CD4-positive, alpha-beta T cell (primary cell): ENCODE measurements around the gene ARIH1. TPM values are rescaled to one million over a fixed set of nuclear protein-coding genes. Genes with fewer than 3 reads are reported as not detected.
A peak's percentile ranks its signal among the peaks of the same experiment; 100 is the strongest.

Experiments
- ATAC-seq: fragments of 200-7000 bp; cut with Tn5 transposase; one replicate; pipeline ENCODE4 v1.10.0; 2022; ENCODE audit warnings: mild to moderate bottlenecking; ENCODE audit not compliant: poor library complexity
- CTCF ChIA-PET: fragments of 350-600 bp; sonication (Branson Sonifier 250); formaldehyde crosslinking; loops from one replicate; lab custom pipeline; 2021; ENCODE audit warnings: antibody characterized with exemption, inconsistent platforms; lab: Charles Lee
- POLR2A ChIA-PET: fragments of 350-600 bp; sonication (Branson Sonifier 250); formaldehyde crosslinking; loops from one replicate; lab custom pipeline; 2021; ENCODE audit warnings: antibody characterized with exemption, inconsistent platforms; lab: Charles Lee
- DNase-seq, 14 experiments: peaks; one replicate each; pipeline ENCODE4 v3.0.0-alpha.2; 2013 to 2020; ENCODE audit warnings: mixed read lengths in 2 of 14
- H3K27ac ChIP-seq, 2 donors: one replicate each; pipeline versions ENCODE4 v1.5.1 to v1.7.0; 2013; ENCODE audit warnings: low read length in 2 of 2, low read depth in 1 of 2, mild to moderate bottlenecking in 1 of 2
- H3K27me3 ChIP-seq, 2 experiments: 1 replicate in 1 of 2; 2 replicates in 1 of 2; pipeline versions ENCODE4 v1.6.1 to v1.7.0; 2013; ENCODE audit warnings: low read length in 2 of 2, control low read depth in 1 of 2, mild to moderate bottlenecking in 1 of 2, moderate library complexity in 1 of 2; ENCODE audit not compliant: insufficient read depth in 2 of 2, control insufficient read depth in 1 of 2
- H3K36me3 ChIP-seq: one replicate; pipeline ENCODE4 v1.6.1; 2013; ENCODE audit warnings: low read length, control low read depth; ENCODE audit not compliant: insufficient read depth
- H3K4me1 ChIP-seq: one replicate; pipeline ENCODE4 v1.6.1; 2013; ENCODE audit warnings: low read length, control low read depth; ENCODE audit not compliant: insufficient read depth
- H3K4me3 ChIP-seq: one replicate; pipeline ENCODE4 v1.5.1; 2013; ENCODE audit warnings: mild to moderate bottlenecking, low read length, moderate library complexity
- H3K9me3 ChIP-seq, 2 experiments: 1 replicate in 1 of 2; 2 replicates in 1 of 2; pipeline versions ENCODE4 v1.6.1 to v1.7.0; 2013; ENCODE audit warnings: low read length in 2 of 2, mild to moderate bottlenecking in 2 of 2, control low read depth in 1 of 2, moderate library complexity in 1 of 2; ENCODE audit not compliant: control insufficient read depth in 1 of 2, insufficient read depth in 1 of 2
- H3K27ac Mint-ChIP-seq: one replicate; pipeline ENCODE4 v1.8.0; 2020; ENCODE audit warnings: mixed read lengths
- H3K27me3 Mint-ChIP-seq: one replicate; pipeline ENCODE4 v1.8.0; 2021; ENCODE audit warnings: mixed read lengths
- H3K36me3 Mint-ChIP-seq: one replicate; pipeline ENCODE4 v1.8.0; 2021; ENCODE audit warnings: low read depth, mixed read lengths
- H3K4me1 Mint-ChIP-seq: one replicate; pipeline ENCODE4 v1.8.0; 2021; ENCODE audit warnings: low read depth, mixed read lengths
- H3K4me3 Mint-ChIP-seq: one replicate; pipeline ENCODE4 v1.8.0; 2020; ENCODE audit warnings: mild to moderate bottlenecking, mixed read lengths
- H3K9me3 Mint-ChIP-seq: one replicate; pipeline ENCODE4 v1.8.0; 2020; ENCODE audit warnings: mixed read lengths
- CTCF ChIP-seq: fragments of 200-600 bp; IDR thresholded peaks from one replicate; pipeline ENCODE4 v1.8.0; 2022; ENCODE audit warnings: antibody characterized with exemption, mild to moderate bottlenecking
- intact Hi-C, 2 experiments: fragments of 100-400 bp; cut with DNase I in 1 of 2; cut with micrococcal nuclease in 1 of 2; formaldehyde crosslinking; loops; one replicate each; pipeline versions ENCODE4 v1.15.1 to v1.9.0; 2023 to 2025; cut with DNase I, micrococcal nuclease
- total RNA-seq, 174 experiments: library from RNA in 2 of 174; stranded (reverse) in 2 of 174; gene quantifications; one replicate each; pipeline ENCODE4 v1.2.3 and lab custom pipeline; 2021 to 2026

ARIH1 gene
- total RNA-seq, 2 experiments from 2014 or later, result 281 to 283 TPM

- H3K27me3 ChIP-seq, result no peaks in the 10 kb centered on the region
- ChIA-PET POLR2A (interaction anchor here (1.1 to 2.0 kb wide), 2 partner anchors 11 to 157 kb away, joined by 3 to 6 read pairs; partner anchors contain the start of gene HEXA), CTCF (interaction anchor here (1.2 kb wide), 2 partner anchors 60 to 156 kb away, joined by 3 to 7 read pairs; no protein-coding TSS in a partner anchor)
- Mint-ChIP-seq H3K9me3 (no peaks in the 10 kb centered on the region), H3K4me1 (peaks cover 90% of the 10 kb centered on the region), H3K27me3 (no peaks in the 10 kb centered on the region), H3K27ac (no peak overlapping the region), H3K36me3 (peaks cover 8% of the 10 kb centered on the region), H3K4me3 (no peak overlapping the region)
- ATAC-seq (no peak), DNase-seq (peak in 9 of 14 experiments; percentile 4 to 61 (median 21))
- no peak overlapping the region for H3K4me3 ChIP-seq
- H3K4me1 ChIP-seq, result peaks cover 19% of the 10 kb centered on the region
- H3K36me3 ChIP-seq, result no peaks in the 10 kb centered on the region
- no peaks in the 10 kb centered on the region for H3K9me3 ChIP-seq
- H3K27ac ChIP-seq, result no peak overlapping the region
- peak; percentile 77 for TF ChIP-seq CTCF
- intact Hi-C loops, result loop anchor here (5.0 to 10.0 kb wide), 3 partner anchors 56 to 338 kb away; partner anchors contain the start of genes GRAMD2A (in 1 of the 2) and HEXA (in 1 of the 2)
Observed at GRCh38 chr15:72532991-72533601, 59.0 kb downstream of the ARIH1 start.

GRCh38 chr15:72534523-72534922 lies 60.4 kb downstream of the ARIH1 start:
- Histone ChIP-seq H3K4me3 (no peak overlapping the region), H3K27ac (no peak overlapping the region), H3K36me3 (no peaks in the 10 kb centered on the region), H3K9me3 (no peaks in the 10 kb centered on the region), H3K27me3 (no peaks in the 10 kb centered on the region), H3K4me1 (peaks cover 19% of the 10 kb centered on the region)
- no peaks in the 10 kb centered on the region for H3K27me3 Mint-ChIP-seq
- intact Hi-C loops, result loop anchor here (5.0 to 10.0 kb wide), 3 partner anchors 57 to 340 kb away; partner anchors contain the start of genes GRAMD2A (in 1 of the 2) and HEXA (in 1 of the 2)
- peak overlapping the region; percentile 27 for H3K4me3 Mint-ChIP-seq
- no peak for TF ChIP-seq CTCF
- H3K4me1 Mint-ChIP-seq, result peaks cover 93% of the 10 kb centered on the region
- CTCF ChIA-PET, result interaction anchor here (1.1 to 1.2 kb wide), 2 partner anchors 16 to 74 kb away, joined by 3 read pairs; no protein-coding TSS in a partner anchor
- DNase-seq (peak in 11 of 14 experiments; percentile 9 to 75 (median 27)), ATAC-seq (peak; percentile 83)
- peaks cover 17% of the 10 kb centered on the region for H3K36me3 Mint-ChIP-seq
- POLR2A ChIA-PET, result interaction anchor here (0.6 to 2.0 kb wide), 3 partner anchors 61 to 614 kb away, joined by 3 to 6 read pairs (median 4); partner anchors contain the start of gene HEXA
- H3K27ac Mint-ChIP-seq, result no peak overlapping the region
- H3K9me3 Mint-ChIP-seq, result peaks cover 3% of the 10 kb centered on the region

- no peaks in the 10 kb centered on the region for H3K36me3 ChIP-seq
- peaks cover 0 to 3% of the 10 kb centered on the region in 2 experiments for H3K9me3 ChIP-seq
- H3K27me3 Mint-ChIP-seq, result no peaks in the 10 kb centered on the region
- H3K9me3 Mint-ChIP-seq, result peaks cover 7% of the 10 kb centered on the region
- no peak overlapping the region for H3K27ac Mint-ChIP-seq
- H3K36me3 Mint-ChIP-seq, result peaks cover 28% of the 10 kb centered on the region
- H3K27me3 ChIP-seq, result no peaks in the 10 kb centered on the region
- peaks cover 19% of the 10 kb centered on the region for H3K4me1 ChIP-seq
- TF ChIP-seq CTCF, result no peak
- no peak for ATAC-seq
- peaks cover 86% of the 10 kb centered on the region for H3K4me1 Mint-ChIP-seq
- H3K4me3 ChIP-seq, result no peak overlapping the region
- ChIA-PET POLR2A (no interaction called here), CTCF (interaction anchor here (0.7 kb wide), 1 partner anchor 16 kb away, joined by 3 read pairs; no protein-coding TSS in a partner anchor)
- H3K27ac ChIP-seq, result no peak overlapping the region
- H3K4me3 Mint-ChIP-seq, result no peak overlapping the region
- intact Hi-C loops, result loop anchor here (10.0 kb wide), 2 partner anchors 161 to 341 kb away; partner anchors contain the start of genes GRAMD2A (in 1 of the 2) and HEXA (in 1 of the 2)
- no peak for DNase-seq
Observed at GRCh38 chr15:72535911-72536310, 61.8 kb downstream of the ARIH1 start.
